Sigmoid colon (tissue), 3 donors: Measurements from ENCODE around the gene B4GALNT1.

Experiments used
- POLR2A ChIP-seq, 2 donors: fragments of 450-650 bp; IDR thresholded peaks; one replicate each; pipeline ENCODE4 v1.6.1; 2016; ENCODE audit warnings: antibody characterized with exemption in 2 of 2, mild to moderate bottlenecking in 2 of 2, moderate library complexity in 2 of 2
- TF ChIP-seq, protein P1 (sequence below), 4 experiments: fragments of 450-650 bp in 3 of 4; fragments of 200-600 bp in 1 of 4; IDR thresholded peaks; one replicate each; pipeline ENCODE4 v1.5.1; 2016 to 2019; ENCODE audit warnings: antibody characterized with exemption in 4 of 4, mild to moderate bottlenecking in 3 of 4, moderate library complexity in 2 of 4

DNA sequence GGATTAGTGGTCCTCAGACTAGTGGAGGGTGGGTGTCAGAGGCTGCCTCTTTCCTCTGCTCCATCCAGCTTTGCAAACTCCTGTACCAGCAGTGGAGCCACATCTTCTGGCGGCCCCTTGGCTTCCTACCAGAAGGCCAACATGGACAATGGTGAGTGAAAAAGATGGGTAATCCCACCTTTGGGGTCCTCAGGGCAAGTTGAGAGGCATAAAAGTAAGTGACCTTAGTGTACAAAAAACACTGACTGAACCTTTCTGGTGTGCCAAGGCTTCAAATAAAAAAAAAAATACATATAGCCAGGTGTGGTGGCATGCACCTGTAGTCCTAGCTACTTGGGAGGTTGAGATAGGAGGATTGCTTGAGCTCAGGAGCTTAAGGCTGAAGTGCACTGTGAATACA, 51.2 kb downstream of the B4GALNT1 start:
- TF ChIP-seq, protein P1, sequence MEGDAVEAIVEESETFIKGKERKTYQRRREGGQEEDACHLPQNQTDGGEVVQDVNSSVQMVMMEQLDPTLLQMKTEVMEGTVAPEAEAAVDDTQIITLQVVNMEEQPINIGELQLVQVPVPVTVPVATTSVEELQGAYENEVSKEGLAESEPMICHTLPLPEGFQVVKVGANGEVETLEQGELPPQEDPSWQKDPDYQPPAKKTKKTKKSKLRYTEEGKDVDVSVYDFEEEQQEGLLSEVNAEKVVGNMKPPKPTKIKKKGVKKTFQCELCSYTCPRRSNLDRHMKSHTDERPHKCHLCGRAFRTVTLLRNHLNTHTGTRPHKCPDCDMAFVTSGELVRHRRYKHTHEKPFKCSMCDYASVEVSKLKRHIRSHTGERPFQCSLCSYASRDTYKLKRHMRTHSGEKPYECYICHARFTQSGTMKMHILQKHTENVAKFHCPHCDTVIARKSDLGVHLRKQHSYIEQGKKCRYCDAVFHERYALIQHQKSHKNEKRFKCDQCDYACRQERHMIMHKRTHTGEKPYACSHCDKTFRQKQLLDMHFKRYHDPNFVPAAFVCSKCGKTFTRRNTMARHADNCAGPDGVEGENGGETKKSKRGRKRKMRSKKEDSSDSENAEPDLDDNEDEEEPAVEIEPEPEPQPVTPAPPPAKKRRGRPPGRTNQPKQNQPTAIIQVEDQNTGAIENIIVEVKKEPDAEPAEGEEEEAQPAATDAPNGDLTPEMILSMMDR (IDR thresholded peaks at IDR 0.05) = no peak
- TF ChIP-seq POLR2A (IDR thresholded peaks at IDR 0.05) = no peak
